GM13977 (cell line): ENCODE measurements around the gene ARL1.
"Not testable (repeated sequence)": the region's sequence is repeated elsewhere in the genome, so short reads cannot be mapped to it uniquely, and the experiment has no call there.

Experiments
- DNase-seq: peaks from one replicate; pipeline ENCODE4 v3.0.0; 2012; ENCODE audit warnings: low spot score
- CTCF ChIP-seq: IDR thresholded peaks from 2 replicates; pipeline ENCODE4 v1.5.1; 2012; ENCODE audit warnings: mild to moderate bottlenecking, control low read depth; ENCODE audit not compliant: insufficient read depth; ENCODE audit errors: extremely low read depth, missing control alignments
- in situ Hi-C: fragments of 300-500 bp; cut with MboI; formaldehyde crosslinking; loops from one replicate; pipeline ENCODE4 v1.12.0; 2022; ENCODE audit warnings: low sequenced_read_pairs, low pct_unique_long_range_greater_than_20kb, mixed read lengths, inconsistent platforms; ENCODE audit not compliant: unreplicated experiment

ARL1 gene

GRCh38 chr12:101424620-101425019, 17.0 kb upstream of the ARL1 start:
- TF ChIP-seq CTCF, result no peak
- in situ Hi-C loops, result no loop called here

GRCh38 chr12:101422066-101422465, 14.5 kb upstream of the ARL1 start:
- DNase-seq, in situ Hi-C loops: not testable (repeated sequence)

More at GRCh38 chr12:101424620-101425019, 17.0 kb upstream of the ARL1 start:
- no peak for DNase-seq

- no peak for TF ChIP-seq CTCF
- DNase-seq, result no peak
- in situ Hi-C loops, result loop anchor here (10.0 kb wide), 2 partner anchors 350 to 420 kb away; partner anchors contain the start of gene GNPTAB
Measured at GRCh38 chr12:101415228-101415627, 7.7 kb upstream of the ARL1 start.

GRCh38 chr12:101414533-101415119, 7.1 kb upstream of the ARL1 start:
- peak; percentile 60 for TF ChIP-seq CTCF
- in situ Hi-C loops, result loop anchor here (10.0 kb wide), 2 partner anchors 350 to 420 kb away; partner anchors contain the start of gene GNPTAB
- peak; percentile 53 for DNase-seq

- in situ Hi-C loops, result loop anchor here (10.0 kb wide), 2 partner anchors 355 to 425 kb away; partner anchors contain the start of gene GNPTAB
- DNase-seq, result not testable (repeated sequence)
Measured at GRCh38 chr12:101410169-101410568, 2.6 kb upstream of the ARL1 start.

- no peak for TF ChIP-seq CTCF
- in situ Hi-C loops, result no loop called here
- DNase-seq, result peak; percentile 9
Measured at GRCh38 chr12:101407049-101407435, 530 bp downstream of the ARL1 start.

GRCh38 chr12:101391181-101391580, 16.4 kb downstream of the ARL1 start:
- in situ Hi-C loops, DNase-seq: not testable (repeated sequence)

GRCh38 chr12:101379149-101379548, 28.4 kb downstream of the ARL1 start:
- in situ Hi-C loops, result no loop called here
- no peak for DNase-seq
- no peak for TF ChIP-seq CTCF
